HepG2 (cell line): ENCODE data around the gene SYTL2. TPM values are rescaled to one million over a fixed set of nuclear protein-coding genes. Genes with fewer than 3 reads are reported as not detected.
A peak's percentile ranks its signal among the peaks of the same experiment; 100 is the strongest.

Experiments used
- CTCF ChIP-seq: sonication (generic); formaldehyde crosslinking; IDR thresholded peaks from 2 replicates; pipeline ENCODE4 v1.5.0; 2020; ENCODE audit warnings: mild to moderate bottlenecking, missing genetic modification reagents, moderate library complexity
- EED ChIP-seq: sonication (generic); formaldehyde crosslinking; IDR thresholded peaks from 2 replicates; pipeline ENCODE4 v1.5.0; 2020; ENCODE audit warnings: mild to moderate bottlenecking, missing genetic modification reagents
- ETV5 ChIP-seq: IDR thresholded peaks from 2 replicates; pipeline ENCODE4 v1.6.1; 2018; ENCODE audit warnings: missing biosample characterization, missing genetic modification reagents, inconsistent platforms, borderline replicate concordance
- GZF1 ChIP-seq: sonication (generic); formaldehyde crosslinking; IDR thresholded peaks from 2 replicates; pipeline ENCODE4 v1.5.1; 2020; ENCODE audit warnings: mild to moderate bottlenecking, missing genetic modification reagents
- HOXA5 ChIP-seq: sonication (generic); formaldehyde crosslinking; IDR thresholded peaks from 2 replicates; pipeline ENCODE4 v1.4.0; 2020; ENCODE audit warnings: missing genetic modification reagents
- MAF1 ChIP-seq: sonication (generic); formaldehyde crosslinking; IDR thresholded peaks from 2 replicates; pipeline ENCODE4 v1.5.0; 2020; ENCODE audit warnings: missing genetic modification reagents, borderline replicate concordance
- MAX ChIP-seq: IDR thresholded peaks from 2 replicates; pipeline ENCODE4 v1.6.1; 2012; ENCODE audit warnings: inconsistent platforms
- MAZ ChIP-seq, 2 experiments: sonication (generic) in 1 of 2; formaldehyde crosslinking in 1 of 2; IDR thresholded peaks; 2 replicates each; pipeline versions ENCODE4 v1.5.0 to v1.6.1; 2012 to 2020; ENCODE audit warnings: low read depth in 2 of 2, mild to moderate bottlenecking in 2 of 2, borderline replicate concordance in 1 of 2, improper control_type of control experiment in 1 of 2, low read length in 1 of 2, missing genetic modification reagents in 1 of 2, moderate library complexity in 1 of 2
- NCOA1 ChIP-seq: sonication (generic); formaldehyde crosslinking; IDR thresholded peaks from 2 replicates; pipeline ENCODE4 v1.9.0; 2021; ENCODE audit warnings: missing genetic modification reagents
- SIN3B ChIP-seq: fragments of 150-350 bp; IDR thresholded peaks from 2 replicates; pipeline ENCODE4 v1.6.1; 2014; ENCODE audit warnings: low read length
- SKI ChIP-seq: fragments of 450-650 bp; IDR thresholded peaks from one replicate; pipeline ENCODE4 v1.6.1; 2018; ENCODE audit warnings: mild to moderate bottlenecking; ENCODE audit not compliant: partially characterized antibody
- TBP ChIP-seq: sonication (generic); formaldehyde crosslinking; IDR thresholded peaks from 2 replicates; pipeline ENCODE4 v1.5.0; 2020; ENCODE audit warnings: missing genetic modification reagents
- THYN1 ChIP-seq: sonication (generic); formaldehyde crosslinking; IDR thresholded peaks from 2 replicates; pipeline ENCODE4 v1.8.1; 2023; ENCODE audit warnings: low read depth, mild to moderate bottlenecking, moderate library complexity, missing genetic modification reagents, borderline replicate concordance
- ZNF263 ChIP-seq: sonication (generic); formaldehyde crosslinking; IDR thresholded peaks from 2 replicates; pipeline ENCODE4 v1.4.0; 2020; ENCODE audit warnings: missing genetic modification reagents
- ZNF276 ChIP-seq: sonication (generic); formaldehyde crosslinking; IDR thresholded peaks from 2 replicates; pipeline ENCODE4 v1.4.0; 2020; ENCODE audit warnings: mild to moderate bottlenecking, low read depth, missing genetic modification reagents
- ZNF335 ChIP-seq: sonication (generic); formaldehyde crosslinking; IDR thresholded peaks from 2 replicates; pipeline ENCODE4 v1.4.0; 2020; ENCODE audit warnings: missing genetic modification reagents
- ZNF850 ChIP-seq: sonication (generic); formaldehyde crosslinking; conservative IDR thresholded peaks from 2 replicates; pipeline ENCODE4 v1.9.0; 2021; ENCODE audit warnings: mild to moderate bottlenecking, missing genetic modification reagents
- ZSCAN21 ChIP-seq: sonication (generic); formaldehyde crosslinking; IDR thresholded peaks from 2 replicates; pipeline ENCODE4 v1.8.0; 2022; ENCODE audit warnings: mild to moderate bottlenecking, missing genetic modification reagents, moderate library complexity, borderline replicate concordance
- ZSCAN30 ChIP-seq: sonication (generic); formaldehyde crosslinking; IDR thresholded peaks from 2 replicates; pipeline ENCODE4 v1.5.0; 2020; ENCODE audit warnings: mild to moderate bottlenecking, missing genetic modification reagents
- polyA plus RNA-seq, 8 experiments: library from polyadenylated mRNA; depleted of rRNA in 3 of 8; stranded (reverse) in 7 of 8; unstranded in 1 of 8; fragments of >200 nt; fragmentation: Illumina TruSeq in 4 of 8; extraction: Trizol in 4 of 8; gene quantifications; 2 replicates each; pipeline versions ENCODE4 v1.2.1 to v1.2.3, GENCODE V29; 2011 to 2016; ENCODE audit warnings: low read depth in 4 of 8, missing spikeins in 1 of 8, mixed read lengths in 1 of 8; ENCODE audit not compliant: insufficient read depth in 1 of 8
- total RNA-seq, 5 experiments: library from RNA; depleted of rRNA; stranded (reverse); fragments of >200 nt; fragmentation: Illumina TruSeq; extraction: Trizol; gene quantifications; 2 replicates each; pipeline ENCODE4 v1.2.3, GENCODE V29; 2016; ENCODE audit warnings: low read depth in 1 of 5
- TF ChIP-seq, protein P1 (sequence below): sonication (generic); formaldehyde crosslinking; IDR thresholded peaks from 2 replicates; pipeline ENCODE4 v1.9.0; 2022; ENCODE audit warnings: missing genetic modification reagents, mild to moderate bottlenecking, borderline replicate concordance
- TF ChIP-seq, protein P2 (sequence below): sonication (generic); formaldehyde crosslinking; IDR thresholded peaks from 2 replicates; pipeline ENCODE4 v1.4.0; 2020; ENCODE audit warnings: mild to moderate bottlenecking, missing genetic modification reagents

Gene SYTL2
- total and polyA plus RNA-seq, 2 of the 13 experiments (the other 11 are each of a cell fraction or from before 2014, with no cell fraction given): 0.77 to 0.90 TPM

DNA sequence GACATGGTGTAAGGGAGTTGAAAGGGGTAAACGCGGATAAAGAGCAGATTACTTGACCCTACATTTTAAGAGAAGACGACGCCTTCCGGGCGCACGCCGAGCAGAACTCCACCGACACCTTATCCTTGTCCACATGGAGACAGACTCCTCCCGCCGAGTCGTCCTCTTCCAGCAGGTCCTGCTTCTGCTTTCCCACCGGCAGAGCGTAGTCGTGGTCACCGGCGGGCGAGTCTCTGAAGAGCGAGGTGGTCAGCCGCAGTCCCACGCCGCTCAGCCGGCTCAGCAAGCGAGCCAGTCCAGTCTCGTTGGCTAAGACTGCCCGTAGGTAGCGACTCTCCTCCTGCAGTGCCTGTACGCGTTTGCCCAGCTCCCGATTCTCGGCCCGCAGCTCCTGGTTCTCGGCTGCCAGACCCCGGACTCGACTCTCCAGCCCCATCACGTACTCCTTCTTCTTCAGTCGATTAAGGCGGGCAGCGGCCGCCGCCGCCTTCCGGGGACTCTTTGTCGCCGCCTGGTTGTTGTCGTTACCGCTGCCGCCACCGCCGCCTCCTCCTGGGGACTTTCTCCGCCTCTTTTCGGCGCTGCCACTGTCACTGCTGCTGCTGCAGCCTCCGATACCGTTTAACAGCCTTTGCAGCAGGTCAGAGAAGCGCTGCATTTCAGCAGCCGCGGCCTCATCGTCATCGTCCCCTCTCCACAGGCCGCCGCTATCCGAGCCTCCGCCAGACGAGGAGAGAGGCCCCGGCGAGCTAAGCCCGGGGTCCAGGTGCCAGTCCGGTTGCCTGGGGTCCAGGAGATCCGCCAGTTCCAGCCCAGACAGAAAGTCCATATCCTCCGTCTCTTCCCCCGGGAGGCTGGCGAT, 147.0 kb downstream of the SYTL2 start (continued):
- TF ChIP-seq EED (CRISPR knock-in tag) (peak; percentile 75; the same call in 1 of the 2 replicates), ZNF850 (CRISPR knock-in tag) (no peak), ETV5 (CRISPR knock-in tag) (0 out of 2 replicates have a peak, but pooled peaks have one; percentile 24), SKI (peak; percentile 57), MAZ (IDR thresholded peaks at IDR 0.05; ENCODE audit: borderline replicate concordance, low read depth, low read length) (no peak), MAZ (CRISPR knock-in tag; IDR thresholded peaks at IDR 0.05; ENCODE audit: low read depth) (peak; percentile 18; the same call in 1 of the 2 replicates), HOXA5 (peak; percentile 32; the same call in 1 of the 2 replicates), GZF1 (CRISPR knock-in tag) (0 out of 2 replicates have a peak, but pooled peaks have one; percentile 17), TBP (0 out of 2 replicates have a peak, but pooled peaks have one; percentile 31), ZNF335 (CRISPR knock-in tag) (no peak), CTCF (CRISPR knock-in tag) (peak; percentile 64), ZSCAN21 (CRISPR knock-in tag) (0 out of 2 replicates have a peak, but pooled peaks have one; percentile 13), MAF1 (0 out of 2 replicates have a peak, but pooled peaks have one; percentile 38), ZNF263 (CRISPR knock-in tag) (peak; percentile 50; the same call in 1 of the 2 replicates), NCOA1 (CRISPR knock-in tag) (0 out of 2 replicates have a peak, but pooled peaks have one; percentile 59), ZNF276 (CRISPR knock-in tag) (no peak), SIN3B (no peak), THYN1 (CRISPR knock-in tag) (0 out of 2 replicates have a peak, but pooled peaks have one; percentile 14), ZSCAN30 (CRISPR knock-in tag) (peak; percentile 67; the same call in 1 of the 2 replicates), MAX (0 out of 2 replicates have a peak, but pooled peaks have one; percentile 11)
- TF ChIP-seq, protein P1, sequence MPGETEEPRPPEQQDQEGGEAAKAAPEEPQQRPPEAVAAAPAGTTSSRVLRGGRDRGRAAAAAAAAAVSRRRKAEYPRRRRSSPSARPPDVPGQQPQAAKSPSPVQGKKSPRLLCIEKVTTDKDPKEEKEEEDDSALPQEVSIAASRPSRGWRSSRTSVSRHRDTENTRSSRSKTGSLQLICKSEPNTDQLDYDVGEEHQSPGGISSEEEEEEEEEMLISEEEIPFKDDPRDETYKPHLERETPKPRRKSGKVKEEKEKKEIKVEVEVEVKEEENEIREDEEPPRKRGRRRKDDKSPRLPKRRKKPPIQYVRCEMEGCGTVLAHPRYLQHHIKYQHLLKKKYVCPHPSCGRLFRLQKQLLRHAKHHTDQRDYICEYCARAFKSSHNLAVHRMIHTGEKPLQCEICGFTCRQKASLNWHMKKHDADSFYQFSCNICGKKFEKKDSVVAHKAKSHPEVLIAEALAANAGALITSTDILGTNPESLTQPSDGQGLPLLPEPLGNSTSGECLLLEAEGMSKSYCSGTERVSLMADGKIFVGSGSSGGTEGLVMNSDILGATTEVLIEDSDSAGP (CRISPR knock-in tag): 0 out of 2 replicates have a peak, but pooled peaks have one; percentile 6
- TF ChIP-seq, protein P2, sequence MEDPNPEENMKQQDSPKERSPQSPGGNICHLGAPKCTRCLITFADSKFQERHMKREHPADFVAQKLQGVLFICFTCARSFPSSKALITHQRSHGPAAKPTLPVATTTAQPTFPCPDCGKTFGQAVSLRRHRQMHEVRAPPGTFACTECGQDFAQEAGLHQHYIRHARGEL (CRISPR knock-in tag): 0 out of 2 replicates have a peak, but pooled peaks have one; percentile 21
